BJ (cell line): Measurements from ENCODE around the gene RTF2. TPM values are rescaled to one million over a fixed set of nuclear protein-coding genes. Genes with fewer than 3 reads are reported as not detected.

Experiments
- CTCF ChIA-PET: fragments of 350-600 bp; formaldehyde crosslinking; extraction: SDS; loops from one replicate; lab custom pipeline; 2021; ENCODE audit warnings: antibody characterized with exemption, inconsistent platforms; lab: Yijun Ruan, JAX
- POLR2A ChIA-PET: fragments of 300-600 bp; sonication (Branson Sonifier 250); formaldehyde crosslinking; extraction: SDS; loops from one replicate; lab custom pipeline; 2021; ENCODE audit warnings: antibody characterized with exemption; lab: Charles Lee
- DNase-seq: peaks from one replicate; pipeline ENCODE4 v3.0.0-alpha.2; 2011; ENCODE audit warnings: low read depth
- H3K27me3 ChIP-seq: 2 replicates; pipeline ENCODE4 v1.6.0; 2011; ENCODE audit warnings: low read length; ENCODE audit not compliant: control insufficient read depth, insufficient read depth
- H3K36me3 ChIP-seq: 2 replicates; pipeline ENCODE4 v1.5.1; 2011; ENCODE audit warnings: low read length; ENCODE audit not compliant: control insufficient read depth, insufficient read depth
- H3K4me3 ChIP-seq: 2 replicates; pipeline ENCODE4 v1.5.1; 2011; ENCODE audit warnings: low read depth, mild to moderate bottlenecking, control low read depth, low read length
- CTCF ChIP-seq: IDR thresholded peaks from 2 replicates; pipeline ENCODE4 v1.5.1; 2011; ENCODE audit warnings: low read depth, mild to moderate bottlenecking, control low read depth, inconsistent platforms, low read length, moderate library complexity; ENCODE audit not compliant: insufficient read depth
- polyA minus RNA-seq: library from RNA; depleted of rRNA, polyadenylated mRNA; stranded (reverse); fragments of >200 nt; gene quantifications from 2 replicates; pipeline ENCODE4 v1.2.3, GENCODE V29; 2011; rRNA and poly(A)+ RNA removed
- polyA plus RNA-seq: library from polyadenylated mRNA; depleted of rRNA; stranded (reverse); fragments of >200 nt; gene quantifications from 2 replicates; pipeline ENCODE4 v1.2.3, GENCODE V29; 2011; rRNA removed

Gene RTF2
- polyA plus RNA-seq (126 and 145 TPM in 2 replicates), polyA minus RNA-seq (39.3 and 60.9 TPM in 2 replicates)

GRCh38 chr20:56468316-56469076 lies at the start of gene RTF2:
TSS of gene RTF2 (plus strand) at chr20:56468627. CDS start at chr20:56468698, 71 bp downstream.
- DNase-seq = peak; percentile 80
- CTCF ChIA-PET = interaction anchor here (1.3 to 1.4 kb wide), 2 partner anchors 29 to 70 kb away, joined by 3 to 4 read pairs; no protein-coding TSS in a partner anchor
- H3K27me3 ChIP-seq = no peaks in the 10 kb centered on the region
- peaks cover under 1% of the 10 kb centered on the region; the same call in 1 of the 2 replicates for H3K36me3 ChIP-seq
- TF ChIP-seq CTCF = no peak
- H3K4me3 ChIP-seq = peak within 1 kb of the TSS; percentile 68
- POLR2A ChIA-PET = interaction anchor here (0.6 kb wide), 1 partner anchor 110 kb away, joined by 3 read pairs; the partner anchor contains the start of gene FAM210B

GRCh38 chr20:56420028-56420427 lies 48.4 kb upstream of the RTF2 start:
- POLR2A ChIA-PET = no interaction called here
- CTCF ChIA-PET = no interaction called here
- H3K4me3 ChIP-seq = no peak overlapping the region
- DNase-seq = no peak
- no peaks in the 10 kb centered on the region for H3K36me3 ChIP-seq
- H3K27me3 ChIP-seq = no peaks in the 10 kb centered on the region
- TF ChIP-seq CTCF = no peak

- no peak for TF ChIP-seq CTCF
- CTCF ChIA-PET = interaction anchor here (1.3 kb wide), 1 partner anchor 9 kb away, joined by 3 read pairs; the partner anchor contains the start of gene CASS4
- POLR2A ChIA-PET = interaction anchor here (0.7 kb wide), 1 partner anchor 24 kb away, joined by 3 read pairs; no protein-coding TSS in a partner anchor
- Histone ChIP-seq H3K27me3 (no peaks in the 10 kb centered on the region), H3K4me3 (no peak overlapping the region), H3K36me3 (no peaks in the 10 kb centered on the region)
- DNase-seq = no peak
Observed at GRCh38 chr20:56420940-56421688, 47.3 kb upstream of the RTF2 start.

GRCh38 chr20:56422076-56422823 lies 46.2 kb upstream of the RTF2 start:
- no peak for TF ChIP-seq CTCF
- H3K4me3 ChIP-seq = no peak overlapping the region
- ChIA-PET POLR2A (no interaction called here), CTCF (interaction anchor here (1.2 to 1.4 kb wide), 3 partner anchors 10 to 25 kb away, joined by 3 read pairs; partner anchors contain the start of gene CASS4)
- no peaks in the 10 kb centered on the region for H3K36me3 ChIP-seq
- DNase-seq = no peak
- no peaks in the 10 kb centered on the region for H3K27me3 ChIP-seq
